GM19240 (cell line): ENCODE data around the gene HOXB5.
A peak's percentile ranks its signal among the peaks of the same experiment; 100 is the strongest.

Experiments used
- DNase-seq: peaks from one replicate; pipeline ENCODE4 v3.0.0; 2011; ENCODE audit warnings: low spot score; ENCODE audit not compliant: insufficient read length

Gene HOXB5

DNA sequence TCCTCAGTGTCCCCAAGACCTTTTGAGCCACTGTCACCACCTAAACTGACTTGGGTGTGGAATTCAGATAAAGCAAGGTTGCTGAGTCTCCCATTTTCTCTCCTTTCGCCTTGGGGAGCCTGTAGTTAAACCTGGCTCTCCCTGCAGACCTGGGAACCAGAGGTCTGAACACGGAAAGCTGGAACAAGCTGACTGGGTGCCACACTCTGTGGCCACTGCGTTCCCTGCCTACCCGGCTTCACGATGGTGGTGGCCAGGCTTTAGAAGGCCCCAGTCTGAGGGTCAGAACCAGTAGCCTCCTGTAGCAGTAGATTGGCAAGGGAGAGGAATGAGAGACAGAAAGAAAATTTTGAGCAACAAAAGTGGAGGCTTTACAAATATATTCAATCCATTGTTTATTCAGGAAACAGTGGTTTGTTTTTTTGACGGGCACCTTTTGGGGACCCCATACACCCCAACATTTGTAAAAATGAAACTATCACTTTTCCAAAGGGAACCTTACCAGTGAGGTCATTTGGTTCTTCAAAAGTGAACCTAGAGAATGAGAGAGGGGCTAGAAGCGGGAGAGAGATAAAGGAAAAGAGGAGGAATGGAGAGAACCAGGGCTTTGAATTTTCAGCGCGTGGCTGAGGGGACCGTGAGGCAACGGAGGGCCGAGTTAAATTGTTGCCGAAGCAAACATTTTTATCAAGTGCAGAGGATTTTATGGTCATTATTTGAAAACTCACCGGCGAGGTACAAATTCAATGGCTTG is 23.3 kb upstream of the HOXB5 start:
- no peak for DNase-seq

DNA sequence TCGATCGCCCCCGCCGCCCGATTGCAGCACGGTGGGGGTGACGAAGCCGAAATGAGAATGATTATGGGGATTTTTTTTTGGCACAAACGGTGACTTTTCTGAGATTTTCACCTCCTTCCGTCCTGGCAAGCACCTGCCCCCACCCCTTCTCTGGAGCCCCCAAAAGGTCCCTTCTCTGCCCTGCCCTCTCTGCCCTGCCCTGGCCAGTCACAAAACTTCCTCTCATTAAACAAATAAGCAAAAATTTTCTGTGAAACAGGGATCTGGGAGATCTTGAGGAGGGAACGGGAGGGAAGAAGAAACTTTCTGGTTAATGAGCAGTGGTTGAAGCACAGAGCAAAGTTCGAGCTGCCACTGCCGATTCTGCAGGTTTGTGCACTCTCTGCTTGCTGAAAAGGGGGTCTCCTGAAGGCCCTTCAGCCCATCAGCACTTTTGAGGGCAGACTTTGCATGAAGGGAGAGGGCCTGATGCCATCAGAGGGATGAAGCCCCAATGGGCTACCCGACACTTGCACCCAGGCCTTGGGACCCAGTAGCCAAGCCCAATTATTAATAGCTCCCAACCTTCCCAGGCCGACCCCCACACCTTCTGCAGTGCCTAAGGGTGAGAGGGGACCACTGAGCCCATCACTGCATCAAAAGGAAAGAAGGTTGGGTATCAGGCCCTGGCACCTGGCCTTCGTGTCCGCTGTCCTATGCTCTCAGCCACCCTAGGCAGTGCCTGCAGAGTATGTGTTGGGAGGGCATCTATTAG is 22.6 kb upstream of the HOXB5 start:
- DNase-seq = no peak

- no peak for DNase-seq
Measured at GRCh38 chr17:48615047-48615962, 21.7 kb upstream of the HOXB5 start, which contains the start of gene HOXB8. Gene HOXB8, minus strand, starts transcription at chr17:48615292. Its CDS starts 588 bp downstream, at chr17:48614704.

- no peak for DNase-seq
Measured at GRCh38 chr17:48613862-48614694, 20.5 kb upstream of the HOXB5 start.

DNA sequence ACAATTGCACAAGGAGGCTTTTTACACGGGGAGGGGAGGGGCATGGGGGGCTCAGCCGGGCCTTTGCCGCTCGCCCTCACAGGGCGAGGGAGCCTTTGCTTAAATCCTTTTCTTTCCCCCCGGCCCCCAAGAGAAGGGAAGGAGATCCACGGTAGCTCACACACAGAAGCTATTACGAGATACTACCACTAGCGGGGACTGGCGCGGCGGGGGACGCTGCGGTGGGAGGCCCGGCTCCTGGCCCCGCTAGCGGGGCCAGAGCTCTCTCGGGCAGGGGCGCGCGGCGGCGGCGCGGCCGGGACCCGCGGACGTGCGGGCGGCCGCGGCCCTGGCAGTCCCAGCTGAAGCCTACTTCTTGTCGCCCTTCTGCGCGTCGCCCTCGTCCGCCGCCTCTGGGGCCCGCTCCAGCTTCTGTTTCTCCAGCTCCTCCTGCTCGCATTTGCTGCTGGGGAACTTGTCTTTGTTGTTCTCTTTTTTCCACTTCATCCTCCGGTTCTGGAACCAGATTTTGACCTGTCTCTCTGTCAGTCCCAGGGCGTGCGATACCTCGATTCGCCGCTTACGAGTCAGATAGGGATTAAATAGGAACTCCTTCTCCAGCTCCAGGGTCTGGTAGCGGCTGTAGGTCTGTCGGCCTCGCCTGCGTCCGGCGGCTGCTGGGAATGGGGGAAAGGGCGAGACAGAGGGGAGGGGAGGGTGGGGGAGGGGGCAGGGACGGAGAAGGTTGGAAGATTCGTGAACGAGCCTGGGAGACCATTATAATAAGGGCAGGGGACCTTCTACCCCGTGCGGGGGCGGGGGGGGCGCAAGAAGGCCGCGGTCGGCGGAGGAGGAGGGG is 19.5 kb upstream of the HOXB5 start:
- DNase-seq = no peak

- no peak for DNase-seq
Measured at GRCh38 chr17:48612456-48612853, 18.9 kb upstream of the HOXB5 start.

DNA sequence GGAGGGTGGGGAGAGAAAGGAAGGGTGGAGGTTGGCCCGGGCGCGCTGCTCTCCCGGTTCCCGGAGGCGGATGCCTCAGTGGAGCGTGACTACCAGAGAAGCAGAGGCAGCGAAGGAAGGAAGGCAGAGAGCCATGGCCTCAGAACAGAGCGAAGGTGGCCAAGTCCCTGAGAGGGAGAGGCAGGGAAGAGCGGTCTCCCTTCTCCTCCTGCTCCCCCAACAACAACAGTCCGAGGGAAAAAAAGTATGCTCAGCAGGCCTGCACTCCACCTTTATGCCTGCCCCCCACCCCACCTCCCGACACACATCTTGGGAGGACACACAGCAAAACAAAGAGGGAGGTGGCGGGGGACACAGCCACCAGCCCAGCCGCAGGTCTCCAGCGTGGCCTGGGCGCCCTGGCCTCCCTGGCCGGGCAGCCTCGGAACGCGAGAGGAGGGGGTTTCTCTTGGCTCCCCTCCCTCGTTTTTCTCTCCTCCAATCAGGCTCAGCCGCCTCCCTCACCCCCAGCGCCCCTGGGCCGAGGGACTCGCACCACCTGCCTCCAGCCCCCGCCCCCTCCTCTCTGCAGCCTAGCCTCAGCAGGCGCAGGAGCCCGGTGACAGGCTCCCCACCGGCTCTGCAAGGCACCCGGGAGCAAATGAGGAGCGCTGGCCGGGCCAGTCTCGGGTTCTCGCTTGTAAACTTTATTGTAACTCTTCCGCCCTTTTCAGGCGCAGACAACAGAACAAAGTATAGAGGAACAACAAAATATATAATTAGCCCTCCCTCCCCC is 18.3 kb upstream of the HOXB5 start:
- DNase-seq = no peak

GRCh38 chr17:48611213-48611612 is 17.6 kb upstream of the HOXB5 start:
- DNase-seq = no peak

- DNase-seq = peak; percentile 75
Measured at GRCh38 chr17:48610282-48611211, 17.0 kb upstream of the HOXB5 start, which contains the start of gene HOXB7. Gene HOXB7, minus strand, starts transcription at chr17:48611017. Its CDS starts 99 bp downstream, at chr17:48610918.

- no peak for DNase-seq
Measured at GRCh38 chr17:48609759-48610281, 16.2 kb upstream of the HOXB5 start.

DNA sequence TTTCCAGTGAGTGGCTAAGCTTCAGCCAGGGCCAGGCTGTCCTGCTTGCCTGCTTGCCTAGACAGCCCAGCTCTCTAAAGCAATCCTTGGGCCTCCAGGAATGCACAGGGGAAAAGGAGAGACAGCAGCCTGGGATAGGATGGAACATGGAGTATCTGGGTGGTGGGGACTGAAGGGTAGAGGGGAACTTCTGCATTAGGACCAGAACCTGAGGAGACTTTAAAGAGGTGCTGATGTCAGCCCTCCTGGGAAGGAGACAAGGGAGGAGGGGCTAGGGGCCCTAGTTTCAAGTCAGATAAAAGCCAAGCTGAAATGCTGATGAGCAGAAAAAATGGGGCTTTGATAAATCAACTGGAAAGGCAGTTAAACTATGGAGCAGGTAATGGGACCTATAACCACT is 15.5 kb upstream of the HOXB5 start:
- DNase-seq = no peak

DNA sequence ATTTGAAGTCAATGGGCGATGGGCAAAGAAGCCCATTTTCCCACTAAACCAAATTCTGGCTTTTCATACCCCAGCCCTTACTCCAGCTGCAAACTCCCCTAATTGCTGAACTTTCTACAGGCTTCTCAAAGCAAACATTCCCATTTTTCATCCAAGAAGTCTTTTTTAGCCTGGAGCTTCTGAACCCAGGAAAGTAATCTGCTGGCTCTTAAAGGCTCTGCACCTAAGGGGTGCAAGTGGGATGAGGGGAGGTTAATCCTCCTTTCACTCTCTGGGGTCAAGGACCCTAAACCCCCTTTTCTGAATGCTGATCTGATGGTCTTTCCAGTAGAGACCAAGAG is 14.9 kb upstream of the HOXB5 start:
- no peak for DNase-seq

DNA sequence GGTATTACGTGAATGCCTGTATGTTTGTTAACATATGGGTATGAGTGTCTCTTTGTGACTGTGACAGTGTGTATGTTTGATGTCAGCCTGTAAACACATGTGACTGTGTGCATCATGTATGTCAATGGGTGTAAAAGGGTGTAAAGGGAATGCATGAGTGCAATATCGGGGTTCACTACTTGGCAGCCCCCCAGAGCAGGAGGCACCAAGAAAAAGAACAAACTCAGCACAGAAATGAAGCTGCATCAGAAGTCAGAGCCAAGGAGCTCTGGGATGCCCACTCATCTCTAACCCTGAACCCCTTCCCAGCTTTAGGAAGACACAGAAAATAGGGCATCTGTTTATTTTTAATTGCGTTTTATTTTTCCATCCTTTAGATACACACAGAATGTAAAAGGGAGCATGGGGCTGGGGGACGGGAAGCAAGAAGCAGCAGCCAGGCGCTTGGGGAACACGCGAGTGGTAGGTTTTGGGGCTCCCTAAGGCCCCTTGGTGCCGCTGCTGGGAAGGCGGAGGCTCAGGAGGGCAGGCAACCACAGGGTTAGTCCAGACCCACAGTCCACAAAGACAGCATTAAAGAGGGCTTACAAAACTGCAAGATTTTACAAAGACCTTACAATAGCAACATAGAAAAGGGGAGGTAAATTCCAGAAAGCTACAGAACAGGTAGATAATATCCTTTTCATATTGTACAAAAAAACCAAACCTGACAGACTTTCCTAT is 13.5 kb upstream of the HOXB5 start:
- DNase-seq = no peak

DNA sequence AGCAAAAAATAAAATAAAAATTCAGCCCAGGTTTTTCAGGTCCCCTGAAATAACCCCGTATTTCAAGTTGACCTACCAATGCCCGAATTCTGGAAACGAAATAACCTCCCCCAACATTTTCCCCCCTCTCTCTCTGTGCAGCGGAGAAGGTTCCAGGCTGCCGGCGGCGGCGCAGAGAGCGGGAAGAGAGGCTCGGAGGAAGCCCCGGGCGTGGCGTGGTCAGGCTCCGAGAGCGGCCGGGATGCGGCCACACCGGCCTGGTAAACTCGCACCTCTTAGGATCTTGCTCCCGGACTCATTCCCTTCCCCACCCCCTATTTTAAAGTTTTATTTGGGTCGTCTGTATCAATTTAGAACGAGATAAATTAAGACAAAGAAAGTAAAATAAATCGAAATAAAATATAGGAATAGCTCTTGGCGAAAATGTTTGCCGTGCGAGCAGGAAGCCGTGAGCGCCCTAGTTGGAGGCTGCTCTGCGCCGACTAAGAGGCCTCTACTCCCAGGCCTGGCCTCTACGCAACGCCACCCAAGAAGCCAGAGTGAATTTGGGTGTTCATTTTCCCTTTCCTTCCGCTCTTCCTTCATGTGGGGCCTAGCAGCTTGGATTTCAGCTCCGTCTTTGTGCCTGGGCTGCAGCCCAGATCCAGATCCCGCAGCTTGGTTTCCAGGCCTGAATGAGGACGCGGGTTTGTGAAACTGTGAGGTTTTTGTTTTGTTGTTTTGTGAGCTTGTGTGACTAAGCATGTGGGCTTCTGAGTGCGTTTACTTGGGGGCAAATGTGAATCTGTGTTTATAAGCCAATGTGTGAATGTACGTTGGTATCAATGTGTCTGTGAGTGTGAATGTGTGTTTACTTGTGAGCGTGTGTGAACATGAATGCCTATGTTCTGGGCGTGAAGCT is 12.7 kb upstream of the HOXB5 start:
- no peak for DNase-seq

GRCh38 chr17:48605409-48605919 is 11.9 kb upstream of the HOXB5 start:
- no peak for DNase-seq

DNA sequence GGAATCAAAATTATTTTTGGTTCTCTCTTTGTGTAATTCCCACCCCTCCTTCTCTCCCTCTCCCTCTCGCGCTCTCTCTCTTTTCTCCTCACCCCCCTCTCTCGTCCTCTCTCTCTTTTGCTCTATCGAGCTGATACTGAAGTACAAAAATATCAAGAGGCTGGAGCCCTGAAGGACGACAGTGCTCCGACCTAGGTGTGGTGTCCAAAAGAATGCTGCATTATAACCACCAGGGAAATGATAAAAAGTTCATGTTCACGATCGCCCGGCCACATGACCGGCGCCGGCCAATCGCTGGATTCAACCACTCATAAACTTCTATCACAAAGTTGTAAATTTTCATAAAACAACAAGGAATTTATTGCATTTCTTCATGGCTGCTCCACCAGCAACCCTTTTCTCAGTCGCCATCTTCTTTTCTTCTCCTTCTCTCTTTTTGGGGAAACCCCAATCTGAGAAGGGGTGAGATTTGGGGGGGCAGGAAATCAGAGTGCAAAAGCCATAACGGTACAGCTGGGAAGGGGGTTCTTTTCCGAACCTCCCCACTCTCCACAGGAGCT is 11.3 kb upstream of the HOXB5 start, which contains the start of gene HOXB6:
HOXB6 (minus strand) TSS at position 217 of the 560 bp plus-strand sequence. CDS start 6,836 bp downstream, outside the sequence.
- no peak for DNase-seq
